DMS153 (cell line): ENCODE data around the gene KCNIP3.

Experiments used
- DNase-seq: peaks from one replicate; lab custom pipeline; 2025; lab: John Stamatoyannopoulos, UW

Gene KCNIP3

DNA sequence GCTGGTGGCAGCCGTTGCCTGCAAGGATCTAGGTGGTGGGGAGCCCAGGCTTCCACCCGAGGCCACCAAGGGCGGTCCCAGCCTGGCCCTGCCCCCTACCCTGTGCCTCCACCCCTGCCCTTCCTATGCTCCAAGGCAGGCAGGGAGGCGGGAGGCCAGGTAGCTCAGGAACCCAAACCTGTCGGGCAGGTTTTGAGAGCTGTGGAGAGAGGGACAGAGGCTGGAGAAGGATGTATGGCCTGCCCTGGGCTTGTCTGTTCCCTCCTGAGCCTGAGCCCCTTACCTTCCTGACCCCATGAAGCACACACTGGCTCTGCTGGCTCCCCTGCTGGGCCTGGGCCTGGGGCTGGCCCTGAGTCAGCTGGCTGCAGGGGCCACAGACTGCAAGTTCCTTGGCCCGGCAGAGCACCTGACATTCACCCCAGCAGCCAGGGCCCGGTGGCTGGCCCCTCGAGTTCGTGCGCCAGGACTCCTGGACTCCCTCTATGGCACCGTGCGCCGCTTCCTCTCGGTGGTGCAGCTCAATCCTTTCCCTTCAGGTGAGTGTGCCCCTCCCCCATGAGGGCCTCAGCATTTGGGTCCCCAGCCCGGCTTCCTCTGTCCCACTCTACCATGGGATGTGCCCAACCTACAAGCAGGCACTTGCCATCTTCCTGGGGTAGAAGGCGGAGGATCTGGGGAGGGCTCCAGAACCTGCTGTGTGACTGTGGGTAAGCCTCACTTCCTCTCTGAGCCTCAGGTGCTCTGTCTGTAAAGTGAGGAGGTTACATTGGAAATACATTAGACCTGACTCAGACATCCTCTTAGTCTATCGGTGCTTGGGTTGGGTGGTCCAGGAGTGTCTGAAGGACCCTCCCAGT lies 22.6 kb upstream of the KCNIP3 start, which contains the start of gene PROM2:
TSS of gene PROM2 (plus strand) at position 159 of the 860 bp plus-strand sequence. CDS start at position 296, 137 bp downstream.
- peak; percentile 74 for DNase-seq

- DNase-seq, result no peak
These were observed 22.0 kb upstream of the KCNIP3 start for GRCh38 chr2:95275151-95275515.

DNA sequence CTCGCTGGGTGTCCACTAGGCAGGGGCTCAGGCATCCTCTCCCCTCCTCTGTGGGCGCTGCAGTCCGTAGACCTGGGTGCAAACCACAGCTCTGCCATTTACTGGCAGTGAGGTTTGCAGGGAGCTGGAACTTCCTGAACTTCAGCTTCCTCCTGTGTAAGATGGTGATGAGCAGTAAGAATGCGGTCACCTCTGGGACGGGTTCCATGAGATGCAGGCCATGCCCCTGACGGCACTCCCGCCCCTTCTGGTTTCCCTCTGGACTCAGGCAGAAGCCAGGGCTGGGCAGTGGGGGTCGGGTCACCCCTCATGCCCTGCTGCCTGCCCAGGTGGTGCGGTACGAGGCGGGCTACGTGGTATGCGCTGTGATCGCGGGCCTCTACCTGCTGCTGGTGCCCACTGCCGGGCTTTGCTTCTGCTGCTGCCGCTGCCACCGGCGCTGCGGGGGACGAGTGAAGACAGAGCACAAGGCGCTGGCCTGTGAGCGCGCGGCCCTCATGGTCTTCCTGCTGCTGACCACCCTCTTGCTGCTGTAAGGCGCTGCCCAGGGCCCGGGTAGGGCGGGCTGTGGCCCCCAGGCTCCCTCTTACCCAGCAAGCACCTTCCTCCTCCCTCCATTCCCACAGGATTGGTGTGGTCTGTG lies 21.4 kb upstream of the KCNIP3 start:
- DNase-seq, result no peak

GRCh38 chr2:95276244-95276887 lies 20.8 kb upstream of the KCNIP3 start:
- DNase-seq, result no peak

DNA sequence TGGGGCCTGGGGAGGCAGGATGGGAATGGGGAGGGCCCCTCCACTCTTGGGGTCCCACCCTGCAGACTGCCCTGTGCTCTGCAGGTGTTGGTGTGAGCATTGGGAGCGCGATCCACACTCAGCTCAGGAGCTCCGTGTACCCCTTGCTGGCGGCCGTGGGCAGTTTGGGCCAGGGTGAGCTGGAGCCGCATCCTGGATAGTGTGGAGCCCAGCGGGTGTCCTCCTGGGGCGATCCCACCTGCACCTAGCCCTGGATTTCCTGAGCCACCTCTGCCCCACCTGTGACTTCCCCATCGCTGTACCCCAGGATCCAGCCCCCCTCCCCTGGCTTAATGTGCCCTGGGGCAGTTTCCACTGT lies 20.3 kb upstream of the KCNIP3 start:
- DNase-seq, result no peak

DNA sequence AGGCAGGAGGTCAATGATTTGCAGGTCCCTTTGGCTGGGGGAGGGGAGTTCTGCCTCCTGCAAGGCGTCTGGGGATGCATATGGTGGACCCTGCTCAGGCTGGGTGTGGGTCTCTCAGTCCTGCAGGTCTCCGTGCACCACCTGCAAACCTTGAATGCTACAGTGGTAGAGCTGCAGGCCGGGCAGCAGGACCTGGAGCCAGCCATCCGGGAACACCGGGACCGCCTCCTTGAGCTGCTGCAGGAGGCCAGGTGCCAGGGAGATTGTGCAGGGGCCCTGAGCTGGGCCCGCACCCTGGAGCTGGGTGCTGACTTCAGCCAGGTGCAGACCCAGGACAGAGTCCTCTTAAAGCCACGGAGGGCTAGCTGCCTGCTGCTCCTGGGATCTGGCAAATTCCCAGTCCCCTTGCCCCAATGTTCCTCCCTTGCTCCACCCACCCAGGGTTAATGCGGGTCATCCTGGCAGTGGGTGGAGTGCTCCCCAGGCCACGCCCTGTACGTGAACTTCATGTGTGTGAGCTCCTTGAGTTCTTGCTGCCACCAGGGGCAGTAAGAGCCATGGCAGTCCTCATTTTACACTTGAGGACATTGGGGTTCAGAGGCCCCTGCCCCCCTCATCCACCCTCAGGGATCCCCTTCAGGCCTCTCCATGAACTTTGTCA lies 19.8 kb upstream of the KCNIP3 start:
- DNase-seq, result no peak

DNA sequence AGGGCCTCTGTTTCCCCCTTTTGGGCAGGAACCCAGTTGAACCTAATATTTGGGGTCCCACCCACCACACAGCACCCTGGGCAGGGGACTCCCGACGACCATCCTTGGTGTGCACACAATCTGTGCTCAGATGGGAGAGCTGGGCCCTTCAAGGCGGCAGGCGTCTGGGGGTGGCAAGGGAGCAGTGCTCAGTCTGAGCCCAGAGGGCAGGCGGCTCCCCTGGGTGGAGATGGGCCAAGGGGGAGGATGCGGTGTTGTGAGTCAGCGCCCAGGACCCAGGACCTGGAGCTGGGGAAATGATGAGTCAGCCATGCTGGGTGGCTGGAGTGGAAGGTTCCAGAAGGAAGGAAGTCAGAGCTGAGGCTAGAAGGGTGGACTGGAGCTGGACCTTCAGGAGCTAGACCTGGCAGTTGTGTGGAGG lies 19.1 kb upstream of the KCNIP3 start:
- DNase-seq, result no peak

DNA sequence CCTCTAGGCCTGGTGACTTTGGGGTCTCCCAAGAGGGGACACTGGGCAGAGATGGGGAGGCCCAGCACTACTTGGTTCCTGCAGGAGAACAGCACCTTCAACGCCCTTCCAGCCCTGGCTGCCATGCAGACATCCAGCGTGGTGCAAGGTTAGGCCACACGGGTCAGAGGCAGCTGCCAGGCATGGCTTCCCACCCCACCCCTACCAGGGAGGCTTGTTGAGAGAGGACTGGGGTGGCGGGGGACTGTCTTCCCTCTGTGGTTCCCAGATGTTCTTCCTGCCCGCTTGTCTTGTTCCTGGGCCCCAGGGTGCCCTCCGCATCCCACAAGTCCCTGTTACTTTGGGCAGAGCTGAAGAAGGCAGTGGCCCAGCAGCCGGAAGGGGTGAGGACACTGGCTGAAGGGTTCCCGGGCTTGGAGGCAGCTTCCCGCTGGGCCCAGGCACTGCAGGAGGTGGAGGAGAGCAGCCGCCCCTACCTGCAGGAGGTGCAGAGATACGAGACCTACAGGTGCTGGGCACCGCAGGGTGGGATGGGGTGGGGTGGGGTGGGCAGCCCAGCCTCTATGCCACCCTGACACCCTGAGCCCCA lies 18.4 kb upstream of the KCNIP3 start:
- no peak for DNase-seq

- DNase-seq, result no peak
These were observed 17.6 kb upstream of the KCNIP3 start for GRCh38 chr2:95279435-95280035.

- no peak for DNase-seq
These were observed 16.1 kb upstream of the KCNIP3 start for GRCh38 chr2:95281071-95281470.

- no peak for DNase-seq
These were observed 15.4 kb upstream of the KCNIP3 start for GRCh38 chr2:95281786-95282185.

DNA sequence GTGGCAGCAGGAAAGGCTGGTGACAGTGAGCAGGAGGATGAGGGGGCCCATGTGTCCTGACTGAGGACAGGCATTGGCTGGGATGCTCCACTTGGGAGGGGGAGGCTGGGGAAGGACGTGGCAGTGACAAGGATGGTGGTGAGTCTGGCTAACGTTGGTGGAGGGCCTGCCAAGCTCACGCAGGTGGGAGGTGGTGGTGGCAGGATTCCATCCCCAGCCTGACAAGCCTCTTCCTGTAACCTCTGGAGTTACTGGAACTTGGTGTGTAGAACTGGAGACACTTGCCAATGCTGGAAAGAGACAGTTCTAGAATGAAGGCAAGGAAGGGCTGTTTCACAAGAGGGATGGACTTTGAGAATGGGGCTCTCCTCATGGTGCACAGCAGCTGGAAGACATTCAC lies 14.7 kb upstream of the KCNIP3 start:
- no peak for DNase-seq

GRCh38 chr2:95283562-95283961 lies 13.6 kb upstream of the KCNIP3 start:
- no peak for DNase-seq

GRCh38 chr2:95284886-95285541 lies 12.1 kb upstream of the KCNIP3 start:
- no peak for DNase-seq

DNA sequence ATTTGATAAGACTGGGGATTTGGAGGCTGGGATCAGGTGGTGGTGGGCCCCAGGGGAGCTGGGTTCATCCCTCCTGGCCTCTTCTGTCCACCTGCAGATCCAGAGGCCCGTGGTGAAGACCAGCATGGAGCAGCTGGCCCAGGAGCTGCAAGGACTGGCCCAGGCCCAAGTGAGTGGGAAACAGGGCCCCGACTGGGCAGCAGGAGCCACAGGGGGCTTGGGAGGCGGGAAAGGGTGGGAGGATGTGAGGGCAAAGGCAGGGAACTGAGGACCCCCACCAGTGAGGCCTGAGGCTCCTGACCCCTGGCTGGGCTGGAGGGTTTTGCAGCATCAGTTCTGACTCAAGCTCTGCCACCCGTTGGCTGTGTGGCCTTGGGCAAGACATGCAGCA lies 11.6 kb upstream of the KCNIP3 start:
- no peak for DNase-seq

DNA sequence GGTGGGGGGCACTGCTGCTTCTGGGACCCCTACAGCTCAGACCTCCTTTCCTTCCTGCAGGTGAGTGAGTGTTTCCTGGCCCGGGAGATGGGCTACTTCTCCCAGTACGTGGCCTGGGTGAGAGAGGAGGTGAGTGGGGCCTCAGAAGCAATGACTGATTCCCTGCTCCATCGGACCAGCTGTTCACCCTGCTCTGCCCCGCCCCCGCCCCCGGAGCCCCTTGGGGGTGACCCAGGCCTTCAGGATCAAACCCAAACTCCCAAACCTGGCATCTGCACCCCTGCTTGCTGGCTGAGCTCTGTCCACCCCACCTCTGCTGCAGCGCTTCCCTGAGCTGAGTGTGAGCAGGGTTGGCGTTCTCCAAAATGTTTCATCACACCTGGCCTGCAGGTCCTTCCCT lies 9.8 kb upstream of the KCNIP3 start:
- DNase-seq, result no peak

- DNase-seq, result peak; percentile 41
These were observed 9.3 kb upstream of the KCNIP3 start for GRCh38 chr2:95287806-95288205.

- DNase-seq, result no peak
These were observed 7.9 kb upstream of the KCNIP3 start for GRCh38 chr2:95289253-95289652.

- DNase-seq, result no peak
These were observed 5.9 kb upstream of the KCNIP3 start for GRCh38 chr2:95291222-95291621.

- DNase-seq, result no peak
These were observed 4.4 kb upstream of the KCNIP3 start for GRCh38 chr2:95292623-95293260.
